KMS-11 (cell line): Measurements from ENCODE around the gene DNMT3A.

ENCODE experiments used
- H2AFZ ChIP-seq: fragments of 200-600 bp; sonication (generic); 2 replicates; pipeline ENCODE4 v1.6.1; 2016; ENCODE audit warnings: antibody characterized with exemption, mixed run types, low read depth
- H3K27ac ChIP-seq: fragments of 200-600 bp; sonication (generic); 2 replicates; pipeline ENCODE4 v1.6.1; 2016; ENCODE audit warnings: mild to moderate bottlenecking, mixed run types
- H3K27me3 ChIP-seq: fragments of 200-600 bp; sonication (generic); 2 replicates; pipeline ENCODE4 v1.6.1; 2017; ENCODE audit warnings: mild to moderate bottlenecking, low read depth, mixed run types, moderate library complexity; ENCODE audit not compliant: insufficient read depth
- H3K36me3 ChIP-seq: fragments of 200-600 bp; sonication (generic); 2 replicates; pipeline ENCODE4 v1.6.1; 2017; ENCODE audit warnings: mild to moderate bottlenecking, mixed run types; ENCODE audit not compliant: insufficient read depth
- H3K4me1 ChIP-seq: fragments of 200-600 bp; sonication (generic); 2 replicates; pipeline ENCODE4 v1.6.1; 2016; ENCODE audit warnings: mild to moderate bottlenecking, low read depth, mixed run types; ENCODE audit not compliant: poor library complexity, severe bottlenecking
- H3K4me2 ChIP-seq: fragments of 200-600 bp; sonication (generic); 2 replicates; pipeline ENCODE4 v1.7.0; 2016; ENCODE audit warnings: mild to moderate bottlenecking, mixed run types
- H3K4me3 ChIP-seq: fragments of 200-600 bp; sonication (generic); IDR thresholded peaks from 2 replicates; pipeline ENCODE4 v1.6.1; 2017; ENCODE audit warnings: low read depth, low read length, mixed read lengths; ENCODE audit not compliant: insufficient read depth
- H3K79me2 ChIP-seq: fragments of 200-600 bp; sonication (generic); 2 replicates; pipeline ENCODE4 v1.6.1; 2016; ENCODE audit warnings: low read depth, mixed run types; ENCODE audit not compliant: insufficient read depth
- H3K9ac ChIP-seq: fragments of 200-600 bp; sonication (generic); 2 replicates; pipeline ENCODE4 v1.6.1; 2016; ENCODE audit warnings: mild to moderate bottlenecking, mixed run types
- H4K20me1 ChIP-seq: fragments of 200-600 bp; sonication (generic); 2 replicates; pipeline ENCODE4 v1.6.1; 2016; ENCODE audit warnings: mild to moderate bottlenecking, mixed run types; ENCODE audit not compliant: insufficient read depth
- TF ChIP-seq, protein P1 (sequence below): fragments of 200-600 bp; sonication (generic); conservative IDR thresholded peaks from 2 replicates; pipeline ENCODE4 v1.6.1; 2017; ENCODE audit warnings: low read depth, mild to moderate bottlenecking, antibody characterized with exemption, low read length, moderate library complexity, mixed read lengths

The DNMT3A gene

GRCh38 chr2:25380586-25381375, 39.1 kb upstream of the DNMT3A start:
- TF ChIP-seq, protein P1, sequence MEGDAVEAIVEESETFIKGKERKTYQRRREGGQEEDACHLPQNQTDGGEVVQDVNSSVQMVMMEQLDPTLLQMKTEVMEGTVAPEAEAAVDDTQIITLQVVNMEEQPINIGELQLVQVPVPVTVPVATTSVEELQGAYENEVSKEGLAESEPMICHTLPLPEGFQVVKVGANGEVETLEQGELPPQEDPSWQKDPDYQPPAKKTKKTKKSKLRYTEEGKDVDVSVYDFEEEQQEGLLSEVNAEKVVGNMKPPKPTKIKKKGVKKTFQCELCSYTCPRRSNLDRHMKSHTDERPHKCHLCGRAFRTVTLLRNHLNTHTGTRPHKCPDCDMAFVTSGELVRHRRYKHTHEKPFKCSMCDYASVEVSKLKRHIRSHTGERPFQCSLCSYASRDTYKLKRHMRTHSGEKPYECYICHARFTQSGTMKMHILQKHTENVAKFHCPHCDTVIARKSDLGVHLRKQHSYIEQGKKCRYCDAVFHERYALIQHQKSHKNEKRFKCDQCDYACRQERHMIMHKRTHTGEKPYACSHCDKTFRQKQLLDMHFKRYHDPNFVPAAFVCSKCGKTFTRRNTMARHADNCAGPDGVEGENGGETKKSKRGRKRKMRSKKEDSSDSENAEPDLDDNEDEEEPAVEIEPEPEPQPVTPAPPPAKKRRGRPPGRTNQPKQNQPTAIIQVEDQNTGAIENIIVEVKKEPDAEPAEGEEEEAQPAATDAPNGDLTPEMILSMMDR = no peak
- no peak overlapping the region for H3K4me3 ChIP-seq
- H3K27ac ChIP-seq = no peak overlapping the region
- no peak overlapping the region for H2AFZ ChIP-seq
- no peaks in the 10 kb centered on the region for H3K79me2 ChIP-seq
- no peak overlapping the region for H3K9ac ChIP-seq
- no peaks in the 10 kb centered on the region for H3K27me3 ChIP-seq
- H3K4me1 ChIP-seq = peaks cover 16% of the 10 kb centered on the region
- no peak overlapping the region for H3K4me2 ChIP-seq
- no peaks in the 10 kb centered on the region for H3K36me3 ChIP-seq
- no peaks in the 10 kb centered on the region for H4K20me1 ChIP-seq

- Histone ChIP-seq H3K27ac (no peak overlapping the region), H2AFZ (no peak overlapping the region), H4K20me1 (no peaks in the 10 kb centered on the region), H3K9ac (no peak overlapping the region), H3K4me1 (peaks cover 16% of the 10 kb centered on the region), H3K36me3 (no peaks in the 10 kb centered on the region), H3K79me2 (no peaks in the 10 kb centered on the region), H3K4me3 (no peak overlapping the region), H3K27me3 (no peaks in the 10 kb centered on the region), H3K4me2 (no peak overlapping the region)
- TF ChIP-seq, protein P1 = no peak
These were observed 38.3 kb upstream of the DNMT3A start for GRCh38 chr2:25380023-25380422.

DNA sequence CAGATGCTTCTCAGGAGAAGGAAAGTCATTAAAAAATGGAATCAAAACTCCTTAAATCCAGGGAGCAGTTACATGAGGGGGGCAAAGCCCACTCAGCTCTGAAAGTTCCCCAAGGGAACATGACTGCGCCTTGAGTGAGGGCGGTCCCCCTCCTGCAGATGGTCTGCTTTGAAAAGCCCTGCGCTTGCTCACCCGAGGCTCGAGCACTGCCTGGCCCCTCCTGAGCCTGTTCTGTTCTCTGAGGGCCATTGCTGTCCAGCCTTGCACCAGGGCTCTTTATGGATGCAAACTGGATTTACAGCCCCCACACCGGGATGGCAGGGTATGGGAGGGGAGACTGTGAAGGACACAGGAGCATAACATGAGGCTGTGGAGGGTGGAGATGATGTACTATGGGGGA, 37.8 kb upstream of the DNMT3A start:
- peaks cover 16% of the 10 kb centered on the region for H3K4me1 ChIP-seq
- H2AFZ ChIP-seq = no peak overlapping the region
- no peaks in the 10 kb centered on the region for H3K27me3 ChIP-seq
- H3K36me3 ChIP-seq = no peaks in the 10 kb centered on the region
- no peaks in the 10 kb centered on the region for H4K20me1 ChIP-seq
- no peak overlapping the region for H3K4me2 ChIP-seq
- no peak overlapping the region for H3K4me3 ChIP-seq
- TF ChIP-seq, protein P1 = no peak
- H3K79me2 ChIP-seq = no peaks in the 10 kb centered on the region
- H3K9ac ChIP-seq = no peak overlapping the region
- H3K27ac ChIP-seq = no peak overlapping the region

GRCh38 chr2:25378731-25379490, 37.2 kb upstream of the DNMT3A start:
- H3K4me1 ChIP-seq = peaks cover 16% of the 10 kb centered on the region
- no peaks in the 10 kb centered on the region for H4K20me1 ChIP-seq
- no peaks in the 10 kb centered on the region for H3K27me3 ChIP-seq
- no peak overlapping the region for H3K9ac ChIP-seq
- TF ChIP-seq, protein P1 = no peak
- no peak overlapping the region for H3K4me2 ChIP-seq
- no peaks in the 10 kb centered on the region for H3K79me2 ChIP-seq
- no peak overlapping the region for H3K27ac ChIP-seq
- no peak overlapping the region for H2AFZ ChIP-seq
- H3K4me3 ChIP-seq = no peak overlapping the region
- no peaks in the 10 kb centered on the region for H3K36me3 ChIP-seq
